HepG2 (cell line): Measurements from ENCODE around the gene TADA2A. TPM values are rescaled to one million over a fixed set of nuclear protein-coding genes. Genes with fewer than 3 reads are reported as not detected.

Experiments used
- AGO1 ChIP-seq: fragments of 200-400 bp; formaldehyde crosslinking; IDR thresholded peaks from 2 replicates; pipeline ENCODE4 v1.6.1; 2017; ENCODE audit warnings: mild to moderate bottlenecking, low read depth, low read length, moderate library complexity; ENCODE audit not compliant: poor library complexity, severe bottlenecking
- BRD4 ChIP-seq: sonication (generic); formaldehyde crosslinking; IDR thresholded peaks from 2 replicates; pipeline ENCODE4 v1.4.0; 2020; ENCODE audit warnings: missing genetic modification reagents
- HNRNPLL ChIP-seq: fragments of 200-400 bp; formaldehyde crosslinking; IDR thresholded peaks from 2 replicates; pipeline ENCODE4 v1.6.1; 2017; ENCODE audit warnings: mild to moderate bottlenecking, low read depth, low read length; ENCODE audit not compliant: poor library complexity, severe bottlenecking
- JUNB ChIP-seq: sonication (generic); formaldehyde crosslinking; IDR thresholded peaks from 2 replicates; pipeline ENCODE4 v1.8.0; 2022; ENCODE audit warnings: missing genetic modification reagents, mild to moderate bottlenecking, borderline replicate concordance
- RAD51 ChIP-seq: fragments of 450-650 bp; IDR thresholded peaks from 2 replicates; pipeline ENCODE4 v1.6.1; 2016; ENCODE audit warnings: borderline replicate concordance
- RFX3 ChIP-seq: IDR thresholded peaks from 2 replicates; pipeline ENCODE4 v1.6.1; 2016; ENCODE audit warnings: missing biosample characterization, missing genetic modification reagents
- ZNF292 ChIP-seq: sonication (generic); formaldehyde crosslinking; IDR thresholded peaks from 2 replicates; pipeline ENCODE4 v1.8.1; 2022; ENCODE audit warnings: mild to moderate bottlenecking, low read depth, missing genetic modification reagents, borderline replicate concordance
- ZNF44 ChIP-seq: sonication (generic); formaldehyde crosslinking; IDR thresholded peaks from 2 replicates; pipeline ENCODE4 v1.5.1; 2020; ENCODE audit warnings: mild to moderate bottlenecking, missing genetic modification reagents
- ZSCAN30 ChIP-seq: sonication (generic); formaldehyde crosslinking; IDR thresholded peaks from 2 replicates; pipeline ENCODE4 v1.5.0; 2020; ENCODE audit warnings: mild to moderate bottlenecking, missing genetic modification reagents
- polyA plus RNA-seq, 8 experiments: library from polyadenylated mRNA; depleted of rRNA in 3 of 8; stranded (reverse) in 7 of 8; unstranded in 1 of 8; fragments of >200 nt; fragmentation: Illumina TruSeq in 4 of 8; extraction: Trizol in 4 of 8; gene quantifications; 2 replicates each; pipeline versions ENCODE4 v1.2.1 to v1.2.3, GENCODE V29; 2011 to 2016; ENCODE audit warnings: low read depth in 4 of 8, missing spikeins in 1 of 8, mixed read lengths in 1 of 8; ENCODE audit not compliant: insufficient read depth in 1 of 8
- total RNA-seq, 5 experiments: library from RNA; depleted of rRNA; stranded (reverse); fragments of >200 nt; fragmentation: Illumina TruSeq; extraction: Trizol; gene quantifications; 2 replicates each; pipeline ENCODE4 v1.2.3, GENCODE V29; 2016; ENCODE audit warnings: low read depth in 1 of 5
- TF ChIP-seq, protein P1 (sequence below): sonication (generic); formaldehyde crosslinking; IDR thresholded peaks from 2 replicates; pipeline ENCODE4 v1.4.0; 2020; ENCODE audit warnings: mild to moderate bottlenecking, missing genetic modification reagents
- TF ChIP-seq, protein P2 (sequence below): sonication (generic); formaldehyde crosslinking; conservative IDR thresholded peaks from 2 replicates; pipeline ENCODE4 v1.8.0; 2022; ENCODE audit warnings: mild to moderate bottlenecking, moderate library complexity, missing genetic modification reagents
- TF ChIP-seq, protein P3 (sequence below): sonication (generic); formaldehyde crosslinking; IDR thresholded peaks from 2 replicates; pipeline ENCODE4 v1.9.0; 2022; ENCODE audit warnings: low read depth, missing genetic modification reagents
- TF ChIP-seq, protein P4 (sequence below): IDR thresholded peaks from 2 replicates; pipeline ENCODE4 v1.6.1; 2016; ENCODE audit warnings: mild to moderate bottlenecking
- TF ChIP-seq, protein P5 (sequence below): IDR thresholded peaks from 2 replicates; pipeline ENCODE4 v1.6.1; 2016; ENCODE audit warnings: missing compliant biosample characterization, missing genetic modification reagents, borderline replicate concordance
- TF ChIP-seq, protein P6 (sequence below): sonication (generic); formaldehyde crosslinking; IDR thresholded peaks from 2 replicates; pipeline ENCODE4 v1.4.0; 2020; ENCODE audit warnings: missing genetic modification reagents, borderline replicate concordance

TADA2A gene
- total and polyA plus RNA-seq, 2 of the 13 experiments (the other 11 are each of a cell fraction or from before 2014, with no cell fraction given), result 8.0 to 14.0 TPM

DNA sequence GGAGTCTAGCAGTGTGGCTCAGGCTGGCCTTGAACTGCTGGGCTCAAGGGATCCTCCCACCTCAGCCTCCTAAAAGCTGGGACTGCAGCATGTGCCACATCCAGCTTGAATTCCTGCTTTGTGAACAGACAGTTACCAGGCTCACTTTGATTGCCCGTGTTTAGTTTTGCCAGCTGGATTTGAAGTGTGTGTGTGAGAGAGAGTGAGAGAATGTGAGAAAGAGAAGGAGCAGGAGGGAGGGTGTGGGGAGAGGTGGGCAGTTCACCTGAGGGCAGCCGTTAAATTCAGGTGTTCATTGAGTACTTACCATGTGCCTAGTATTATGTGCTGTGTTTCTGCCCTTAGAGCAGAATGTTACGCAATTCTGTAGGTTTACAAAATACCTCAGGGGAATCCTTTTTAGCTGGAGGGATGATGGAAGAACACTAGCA, 87.7 kb downstream of the TADA2A start (continued):
- TF ChIP-seq, protein P1, sequence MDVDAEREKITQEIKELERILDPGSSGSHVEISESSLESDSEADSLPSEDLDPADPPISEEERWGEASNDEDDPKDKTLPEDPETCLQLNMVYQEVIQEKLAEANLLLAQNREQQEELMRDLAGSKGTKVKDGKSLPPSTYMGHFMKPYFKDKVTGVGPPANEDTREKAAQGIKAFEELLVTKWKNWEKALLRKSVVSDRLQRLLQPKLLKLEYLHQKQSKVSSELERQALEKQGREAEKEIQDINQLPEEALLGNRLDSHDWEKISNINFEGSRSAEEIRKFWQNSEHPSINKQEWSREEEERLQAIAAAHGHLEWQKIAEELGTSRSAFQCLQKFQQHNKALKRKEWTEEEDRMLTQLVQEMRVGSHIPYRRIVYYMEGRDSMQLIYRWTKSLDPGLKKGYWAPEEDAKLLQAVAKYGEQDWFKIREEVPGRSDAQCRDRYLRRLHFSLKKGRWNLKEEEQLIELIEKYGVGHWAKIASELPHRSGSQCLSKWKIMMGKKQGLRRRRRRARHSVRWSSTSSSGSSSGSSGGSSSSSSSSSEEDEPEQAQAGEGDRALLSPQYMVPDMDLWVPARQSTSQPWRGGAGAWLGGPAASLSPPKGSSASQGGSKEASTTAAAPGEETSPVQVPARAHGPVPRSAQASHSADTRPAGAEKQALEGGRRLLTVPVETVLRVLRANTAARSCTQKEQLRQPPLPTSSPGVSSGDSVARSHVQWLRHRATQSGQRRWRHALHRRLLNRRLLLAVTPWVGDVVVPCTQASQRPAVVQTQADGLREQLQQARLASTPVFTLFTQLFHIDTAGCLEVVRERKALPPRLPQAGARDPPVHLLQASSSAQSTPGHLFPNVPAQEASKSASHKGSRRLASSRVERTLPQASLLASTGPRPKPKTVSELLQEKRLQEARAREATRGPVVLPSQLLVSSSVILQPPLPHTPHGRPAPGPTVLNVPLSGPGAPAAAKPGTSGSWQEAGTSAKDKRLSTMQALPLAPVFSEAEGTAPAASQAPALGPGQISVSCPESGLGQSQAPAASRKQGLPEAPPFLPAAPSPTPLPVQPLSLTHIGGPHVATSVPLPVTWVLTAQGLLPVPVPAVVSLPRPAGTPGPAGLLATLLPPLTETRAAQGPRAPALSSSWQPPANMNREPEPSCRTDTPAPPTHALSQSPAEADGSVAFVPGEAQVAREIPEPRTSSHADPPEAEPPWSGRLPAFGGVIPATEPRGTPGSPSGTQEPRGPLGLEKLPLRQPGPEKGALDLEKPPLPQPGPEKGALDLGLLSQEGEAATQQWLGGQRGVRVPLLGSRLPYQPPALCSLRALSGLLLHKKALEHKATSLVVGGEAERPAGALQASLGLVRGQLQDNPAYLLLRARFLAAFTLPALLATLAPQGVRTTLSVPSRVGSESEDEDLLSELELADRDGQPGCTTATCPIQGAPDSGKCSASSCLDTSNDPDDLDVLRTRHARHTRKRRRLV (CRISPR knock-in tag), result no peak
- no peak for TF ChIP-seq HNRNPLL
- TF ChIP-seq, protein P2, sequence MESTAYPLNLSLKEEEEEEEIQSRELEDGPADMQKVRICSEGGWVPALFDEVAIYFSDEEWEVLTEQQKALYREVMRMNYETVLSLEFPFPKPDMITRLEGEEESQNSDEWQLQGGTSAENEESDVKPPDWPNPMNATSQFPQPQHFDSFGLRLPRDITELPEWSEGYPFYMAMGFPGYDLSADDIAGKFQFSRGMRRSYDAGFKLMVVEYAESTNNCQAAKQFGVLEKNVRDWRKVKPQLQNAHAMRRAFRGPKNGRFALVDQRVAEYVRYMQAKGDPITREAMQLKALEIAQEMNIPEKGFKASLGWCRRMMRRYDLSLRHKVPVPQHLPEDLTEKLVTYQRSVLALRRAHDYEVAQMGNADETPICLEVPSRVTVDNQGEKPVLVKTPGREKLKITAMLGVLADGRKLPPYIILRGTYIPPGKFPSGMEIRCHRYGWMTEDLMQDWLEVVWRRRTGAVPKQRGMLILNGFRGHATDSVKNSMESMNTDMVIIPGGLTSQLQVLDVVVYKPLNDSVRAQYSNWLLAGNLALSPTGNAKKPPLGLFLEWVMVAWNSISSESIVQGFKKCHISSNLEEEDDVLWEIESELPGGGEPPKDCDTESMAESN, result no peak
- TF ChIP-seq, protein P3, sequence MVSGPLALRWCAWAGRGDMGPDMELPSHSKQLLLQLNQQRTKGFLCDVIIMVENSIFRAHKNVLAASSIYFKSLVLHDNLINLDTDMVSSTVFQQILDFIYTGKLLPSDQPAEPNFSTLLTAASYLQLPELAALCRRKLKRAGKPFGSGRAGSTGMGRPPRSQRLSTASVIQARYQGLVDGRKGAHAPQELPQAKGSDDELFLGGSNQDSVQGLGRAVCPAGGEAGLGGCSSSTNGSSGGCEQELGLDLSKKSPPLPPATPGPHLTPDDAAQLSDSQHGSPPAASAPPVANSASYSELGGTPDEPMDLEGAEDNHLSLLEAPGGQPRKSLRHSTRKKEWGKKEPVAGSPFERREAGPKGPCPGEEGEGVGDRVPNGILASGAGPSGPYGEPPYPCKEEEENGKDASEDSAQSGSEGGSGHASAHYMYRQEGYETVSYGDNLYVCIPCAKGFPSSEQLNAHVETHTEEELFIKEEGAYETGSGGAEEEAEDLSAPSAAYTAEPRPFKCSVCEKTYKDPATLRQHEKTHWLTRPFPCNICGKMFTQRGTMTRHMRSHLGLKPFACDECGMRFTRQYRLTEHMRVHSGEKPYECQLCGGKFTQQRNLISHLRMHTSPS (CRISPR knock-in tag), result no peak
- peak; percentile 42; the same call in 1 of the 2 replicates for TF ChIP-seq ZNF292 (CRISPR knock-in tag)
- TF ChIP-seq AGO1, result no peak
- TF ChIP-seq, protein P4, sequence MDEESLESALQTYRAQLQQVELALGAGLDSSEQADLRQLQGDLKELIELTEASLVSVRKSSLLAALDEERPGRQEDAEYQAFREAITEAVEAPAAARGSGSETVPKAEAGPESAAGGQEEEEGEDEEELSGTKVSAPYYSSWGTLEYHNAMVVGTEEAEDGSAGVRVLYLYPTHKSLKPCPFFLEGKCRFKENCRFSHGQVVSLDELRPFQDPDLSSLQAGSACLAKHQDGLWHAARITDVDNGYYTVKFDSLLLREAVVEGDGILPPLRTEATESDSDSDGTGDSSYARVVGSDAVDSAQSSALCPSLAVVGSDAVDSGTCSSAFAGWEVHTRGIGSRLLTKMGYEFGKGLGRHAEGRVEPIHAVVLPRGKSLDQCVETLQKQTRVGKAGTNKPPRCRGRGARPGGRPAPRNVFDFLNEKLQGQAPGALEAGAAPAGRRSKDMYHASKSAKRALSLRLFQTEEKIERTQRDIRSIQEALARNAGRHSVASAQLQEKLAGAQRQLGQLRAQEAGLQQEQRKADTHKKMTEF (CRISPR knock-in tag), result 0 out of 2 replicates have a peak, but pooled peaks have one; percentile 22
- TF ChIP-seq ZNF44 (CRISPR knock-in tag), result no peak
- TF ChIP-seq, protein P5, sequence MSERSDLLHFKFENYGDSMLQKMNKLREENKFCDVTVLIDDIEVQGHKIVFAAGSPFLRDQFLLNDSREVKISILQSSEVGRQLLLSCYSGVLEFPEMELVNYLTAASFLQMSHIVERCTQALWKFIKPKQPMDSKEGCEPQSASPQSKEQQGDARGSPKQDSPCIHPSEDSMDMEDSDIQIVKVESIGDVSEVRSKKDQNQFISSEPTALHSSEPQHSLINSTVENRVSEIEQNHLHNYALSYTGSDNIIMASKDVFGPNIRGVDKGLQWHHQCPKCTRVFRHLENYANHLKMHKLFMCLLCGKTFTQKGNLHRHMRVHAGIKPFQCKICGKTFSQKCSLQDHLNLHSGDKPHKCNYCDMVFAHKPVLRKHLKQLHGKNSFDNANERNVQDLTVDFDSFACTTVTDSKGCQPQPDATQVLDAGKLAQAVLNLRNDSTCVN (CRISPR knock-in tag), result no peak
- TF ChIP-seq ZSCAN30, result no peak
- no peak for TF ChIP-seq RAD51
- TF ChIP-seq JUNB (CRISPR knock-in tag), result no peak
- TF ChIP-seq, protein P6, sequence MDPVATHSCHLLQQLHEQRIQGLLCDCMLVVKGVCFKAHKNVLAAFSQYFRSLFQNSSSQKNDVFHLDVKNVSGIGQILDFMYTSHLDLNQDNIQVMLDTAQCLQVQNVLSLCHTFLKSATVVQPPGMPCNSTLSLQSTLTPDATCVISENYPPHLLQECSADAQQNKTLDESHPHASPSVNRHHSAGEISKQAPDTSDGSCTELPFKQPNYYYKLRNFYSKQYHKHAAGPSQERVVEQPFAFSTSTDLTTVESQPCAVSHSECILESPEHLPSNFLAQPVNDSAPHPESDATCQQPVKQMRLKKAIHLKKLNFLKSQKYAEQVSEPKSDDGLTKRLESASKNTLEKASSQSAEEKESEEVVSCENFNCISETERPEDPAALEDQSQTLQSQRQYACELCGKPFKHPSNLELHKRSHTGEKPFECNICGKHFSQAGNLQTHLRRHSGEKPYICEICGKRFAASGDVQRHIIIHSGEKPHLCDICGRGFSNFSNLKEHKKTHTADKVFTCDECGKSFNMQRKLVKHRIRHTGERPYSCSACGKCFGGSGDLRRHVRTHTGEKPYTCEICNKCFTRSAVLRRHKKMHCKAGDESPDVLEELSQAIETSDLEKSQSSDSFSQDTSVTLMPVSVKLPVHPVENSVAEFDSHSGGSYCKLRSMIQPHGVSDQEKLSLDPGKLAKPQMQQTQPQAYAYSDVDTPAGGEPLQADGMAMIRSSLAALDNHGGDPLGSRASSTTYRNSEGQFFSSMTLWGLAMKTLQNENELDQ, result no peak
- no peak for TF ChIP-seq BRD4
- no peak for TF ChIP-seq RFX3 (CRISPR knock-in tag)
